Spleen (tissue), 7 donors: ENCODE results near the gene GIPC3.

Source experiments
- POLR2A ChIP-seq, 3 donors: fragments of 450-650 bp; IDR thresholded peaks; one replicate each; pipeline ENCODE4 v1.5.1; 2017; ENCODE audit warnings: antibody characterized with exemption in 3 of 3, mild to moderate bottlenecking in 1 of 3
- TF ChIP-seq, protein P1 (sequence below), 11 experiments: fragments of 200-600 bp in 7 of 11; fragments of 450-650 bp in 4 of 11; sonication (generic) in 4 of 11; IDR thresholded peaks in 8 of 11; conservative IDR thresholded peaks in 3 of 11; 1 replicate in 7 of 11; 2 replicates in 4 of 11; pipeline versions ENCODE4 v1.4.0 to v1.8.0; 2016 to 2021; ENCODE audit warnings: antibody characterized with exemption in 11 of 11, inconsistent platforms in 4 of 11, mild to moderate bottlenecking in 1 of 11
- donor health status: DM: no; HTN: no; CAD: no; lungs with moderate emphysema.
- donor health status: DM: no; HTN: no; CAD: no.
- donor health status: DM: no; HTN: no; CAD: no.

DNA sequence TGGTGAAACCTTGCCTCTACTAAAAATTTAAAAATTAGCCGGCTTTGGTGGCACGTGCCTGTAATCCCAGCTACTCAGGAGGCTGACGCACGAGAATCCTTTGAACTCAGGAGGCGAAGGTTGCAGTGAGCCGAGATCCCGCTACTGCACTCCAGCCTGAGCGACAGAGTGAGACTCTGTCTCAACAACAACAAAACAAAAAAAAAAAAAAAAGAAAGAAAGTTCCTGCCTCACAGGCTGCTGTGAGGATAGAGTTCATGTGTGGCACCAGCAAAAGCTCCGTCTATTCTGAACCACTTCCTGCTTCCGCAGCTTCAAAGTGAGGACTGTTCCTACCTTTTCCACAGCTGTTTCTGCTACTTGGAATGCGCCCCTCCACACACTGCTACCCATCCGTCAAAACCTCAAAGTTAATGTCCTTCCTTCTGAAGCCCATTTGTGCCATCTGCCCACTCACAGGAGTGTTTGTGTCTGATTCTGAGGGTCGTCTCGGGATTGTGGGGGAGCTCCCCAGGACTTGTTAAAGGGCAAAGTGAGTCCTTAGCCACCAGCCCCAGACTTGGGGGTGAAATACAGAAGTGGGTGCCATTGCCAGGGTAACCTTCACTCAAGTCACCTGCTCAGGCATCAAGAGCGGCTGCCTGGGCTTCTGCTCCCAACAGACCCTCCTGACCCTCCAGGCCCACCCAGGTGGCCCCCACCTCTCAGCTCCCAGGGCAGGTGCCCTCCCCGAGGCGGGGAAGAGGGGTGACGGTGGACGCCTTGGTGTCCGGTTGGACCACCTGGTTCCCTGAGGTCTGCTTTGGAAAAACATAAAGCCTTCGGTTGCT lies 30.8 kb upstream of the GIPC3 start:
- TF ChIP-seq, protein P1, sequence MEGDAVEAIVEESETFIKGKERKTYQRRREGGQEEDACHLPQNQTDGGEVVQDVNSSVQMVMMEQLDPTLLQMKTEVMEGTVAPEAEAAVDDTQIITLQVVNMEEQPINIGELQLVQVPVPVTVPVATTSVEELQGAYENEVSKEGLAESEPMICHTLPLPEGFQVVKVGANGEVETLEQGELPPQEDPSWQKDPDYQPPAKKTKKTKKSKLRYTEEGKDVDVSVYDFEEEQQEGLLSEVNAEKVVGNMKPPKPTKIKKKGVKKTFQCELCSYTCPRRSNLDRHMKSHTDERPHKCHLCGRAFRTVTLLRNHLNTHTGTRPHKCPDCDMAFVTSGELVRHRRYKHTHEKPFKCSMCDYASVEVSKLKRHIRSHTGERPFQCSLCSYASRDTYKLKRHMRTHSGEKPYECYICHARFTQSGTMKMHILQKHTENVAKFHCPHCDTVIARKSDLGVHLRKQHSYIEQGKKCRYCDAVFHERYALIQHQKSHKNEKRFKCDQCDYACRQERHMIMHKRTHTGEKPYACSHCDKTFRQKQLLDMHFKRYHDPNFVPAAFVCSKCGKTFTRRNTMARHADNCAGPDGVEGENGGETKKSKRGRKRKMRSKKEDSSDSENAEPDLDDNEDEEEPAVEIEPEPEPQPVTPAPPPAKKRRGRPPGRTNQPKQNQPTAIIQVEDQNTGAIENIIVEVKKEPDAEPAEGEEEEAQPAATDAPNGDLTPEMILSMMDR (IDR thresholded peaks at IDR 0.05 in 8 of 11, conservative IDR thresholded peaks at IDR 0.05 in 3 of 11), result no peak
- no peak for TF ChIP-seq POLR2A (IDR thresholded peaks at IDR 0.05)
